Activated naive CD8-positive, alpha-beta T cell treated with anti-CD3 and anti-CD28 coated beads, Interleukin-2, amount 10 ng/mL, durations not matched to agents 7 days and 5 days (primary cell): ENCODE measurements around the gene PRSS56. TPM values are rescaled to one million over a fixed set of nuclear protein-coding genes. Genes with fewer than 3 reads are reported as not detected.
A peak's percentile ranks its signal among the peaks of the same experiment; 100 is the strongest.

Experiments
- ATAC-seq: fragments of 150-1000 bp; cut with Tn5 transposase; one replicate; pipeline ENCODE4 v1.10.0; 2021; ENCODE audit warnings: low read depth, moderate library complexity
- POLR2A ChIA-PET: fragments of 350-600 bp; sonication (Branson Sonifier 250); formaldehyde crosslinking; loops from one replicate; lab custom pipeline; 2021; ENCODE audit warnings: antibody characterized with exemption; lab: Charles Lee
- DNase-seq: peaks from one replicate; pipeline ENCODE4 v3.0.0; 2021
- H3K27ac Mint-ChIP-seq: one replicate; pipeline ENCODE4 v1.8.0; 2022; ENCODE audit warnings: mild to moderate bottlenecking, mixed read lengths
- H3K27me3 Mint-ChIP-seq: one replicate; pipeline ENCODE4 v1.8.0; 2022; ENCODE audit warnings: mild to moderate bottlenecking, moderate library complexity, mixed read lengths
- H3K36me3 Mint-ChIP-seq: one replicate; pipeline ENCODE4 v1.8.0; 2021; ENCODE audit warnings: mild to moderate bottlenecking, mixed read lengths
- H3K4me1 Mint-ChIP-seq: one replicate; pipeline ENCODE4 v1.8.0; 2021; ENCODE audit warnings: mixed read lengths
- H3K4me3 Mint-ChIP-seq: one replicate; pipeline ENCODE4 v1.8.0; 2022; ENCODE audit warnings: mild to moderate bottlenecking, moderate library complexity, mixed read lengths
- H3K9me3 Mint-ChIP-seq: one replicate; pipeline ENCODE4 v1.8.0; 2021; ENCODE audit warnings: mixed read lengths
- total RNA-seq, 2 experiments: library from RNA; stranded (reverse); gene quantifications; one replicate each; pipeline ENCODE4 v1.2.3, GENCODE V29; 2021

The PRSS56 gene
- total RNA-seq, 2 experiments from 2014 or later, result not detected

GRCh38 chr2:232502511-232502910 lies 17.7 kb upstream of the PRSS56 start:
- H3K4me3 Mint-ChIP-seq, result peak overlapping the region; percentile 74
- H3K4me1 Mint-ChIP-seq, result peaks cover 4% of the 10 kb centered on the region
- H3K27me3 Mint-ChIP-seq, result peaks cover 36% of the 10 kb centered on the region
- no peaks in the 10 kb centered on the region for H3K36me3 Mint-ChIP-seq
- POLR2A ChIA-PET, result no interaction called here
- ATAC-seq, result no peak
- no peaks in the 10 kb centered on the region for H3K9me3 Mint-ChIP-seq
- DNase-seq, result no peak
- no peak overlapping the region for H3K27ac Mint-ChIP-seq

GRCh38 chr2:232502911-232503808 lies 17.0 kb upstream of the PRSS56 start:
- no peak overlapping the region for H3K4me3 Mint-ChIP-seq

GRCh38 chr2:232503809-232504323 lies 16.3 kb upstream of the PRSS56 start:
- DNase-seq (no peak), ATAC-seq (no peak)
- Mint-ChIP-seq H3K36me3 (no peaks in the 10 kb centered on the region), H3K27ac (no peak overlapping the region), H3K27me3 (peaks cover 37% of the 10 kb centered on the region), H3K4me1 (peaks cover 4% of the 10 kb centered on the region), H3K4me3 (no peak overlapping the region), H3K9me3 (no peaks in the 10 kb centered on the region)
- POLR2A ChIA-PET, result no interaction called here

More at GRCh38 chr2:232502911-232503808, 17.0 kb upstream of the PRSS56 start:
- ATAC-seq (peak; percentile 49), DNase-seq (peak; percentile 55)
- POLR2A ChIA-PET, result no interaction called here
- peaks cover 4% of the 10 kb centered on the region for H3K4me1 Mint-ChIP-seq
- no peak overlapping the region for H3K27ac Mint-ChIP-seq
- no peaks in the 10 kb centered on the region for H3K9me3 Mint-ChIP-seq
- H3K36me3 Mint-ChIP-seq, result no peaks in the 10 kb centered on the region
- peaks cover 36% of the 10 kb centered on the region for H3K27me3 Mint-ChIP-seq

GRCh38 chr2:232504438-232504837 lies 15.8 kb upstream of the PRSS56 start:
- no peak for ATAC-seq
- Mint-ChIP-seq H3K4me1 (peaks cover 4% of the 10 kb centered on the region), H3K36me3 (no peaks in the 10 kb centered on the region), H3K27ac (no peak overlapping the region), H3K27me3 (peaks cover 37% of the 10 kb centered on the region), H3K4me3 (no peak overlapping the region), H3K9me3 (no peaks in the 10 kb centered on the region)
- POLR2A ChIA-PET, result no interaction called here
- no peak for DNase-seq

- Mint-ChIP-seq H3K36me3 (no peaks in the 10 kb centered on the region), H3K27me3 (peaks cover 35% of the 10 kb centered on the region)
Measured at GRCh38 chr2:232505856-232506255, 14.3 kb upstream of the PRSS56 start.

GRCh38 chr2:232506709-232507108 lies 13.5 kb upstream of the PRSS56 start:
- Mint-ChIP-seq H3K9me3 (no peaks in the 10 kb centered on the region), H3K4me3 (no peak overlapping the region), H3K27ac (no peak overlapping the region), H3K27me3 (peaks cover 32% of the 10 kb centered on the region), H3K4me1 (peaks cover 4% of the 10 kb centered on the region), H3K36me3 (no peaks in the 10 kb centered on the region)
- DNase-seq (no peak), ATAC-seq (no peak)
- POLR2A ChIA-PET, result no interaction called here

More at GRCh38 chr2:232505856-232506255, 14.3 kb upstream of the PRSS56 start:
- ATAC-seq (no peak), DNase-seq (no peak)
- H3K4me1 Mint-ChIP-seq, result peaks cover 4% of the 10 kb centered on the region
- no peaks in the 10 kb centered on the region for H3K9me3 Mint-ChIP-seq
- no peak overlapping the region for H3K4me3 Mint-ChIP-seq
- H3K27ac Mint-ChIP-seq, result no peak overlapping the region
- POLR2A ChIA-PET, result no interaction called here

GRCh38 chr2:232508251-232508650 lies 11.9 kb upstream of the PRSS56 start:
- POLR2A ChIA-PET, result no interaction called here
- H3K36me3 Mint-ChIP-seq, result no peaks in the 10 kb centered on the region

GRCh38 chr2:232511336-232511890 lies 8.8 kb upstream of the PRSS56 start:
- POLR2A ChIA-PET, result no interaction called here
- peaks cover 10% of the 10 kb centered on the region for H3K27me3 Mint-ChIP-seq
- no peaks in the 10 kb centered on the region for H3K36me3 Mint-ChIP-seq
- no peak overlapping the region for H3K4me3 Mint-ChIP-seq
- ATAC-seq (no peak), DNase-seq (no peak)
- H3K9me3 Mint-ChIP-seq, result no peaks in the 10 kb centered on the region
- H3K4me1 Mint-ChIP-seq, result no peaks in the 10 kb centered on the region
- H3K27ac Mint-ChIP-seq, result no peak overlapping the region

More at GRCh38 chr2:232508251-232508650, 11.9 kb upstream of the PRSS56 start:
- Mint-ChIP-seq H3K4me1 (no peaks in the 10 kb centered on the region), H3K27me3 (peaks cover 24% of the 10 kb centered on the region), H3K9me3 (no peaks in the 10 kb centered on the region), H3K27ac (no peak overlapping the region), H3K4me3 (no peak overlapping the region)
- ATAC-seq (no peak), DNase-seq (no peak)

GRCh38 chr2:232512602-232513001 lies 7.6 kb upstream of the PRSS56 start:
- H3K4me1 Mint-ChIP-seq, result no peaks in the 10 kb centered on the region
- H3K9me3 Mint-ChIP-seq, result no peaks in the 10 kb centered on the region
- no peak for ATAC-seq
- H3K4me3 Mint-ChIP-seq, result no peak overlapping the region
- H3K27me3 Mint-ChIP-seq, result peaks cover 10% of the 10 kb centered on the region
- no peak overlapping the region for H3K27ac Mint-ChIP-seq
- H3K36me3 Mint-ChIP-seq, result no peaks in the 10 kb centered on the region
- POLR2A ChIA-PET, result no interaction called here
- DNase-seq, result no peak

- H3K27ac Mint-ChIP-seq, result no peak overlapping the region
- no peaks in the 10 kb centered on the region for H3K4me1 Mint-ChIP-seq
- no peak for DNase-seq
- no peaks in the 10 kb centered on the region for H3K36me3 Mint-ChIP-seq
- POLR2A ChIA-PET, result no interaction called here
- peaks cover 10% of the 10 kb centered on the region for H3K27me3 Mint-ChIP-seq
- H3K4me3 Mint-ChIP-seq, result no peak overlapping the region
- no peak for ATAC-seq
- H3K9me3 Mint-ChIP-seq, result no peaks in the 10 kb centered on the region
Measured at GRCh38 chr2:232513353-232513752, 6.8 kb upstream of the PRSS56 start.

GRCh38 chr2:232515639-232516038 lies 4.5 kb upstream of the PRSS56 start:
- no peak for DNase-seq
- ATAC-seq, result no peak
- Mint-ChIP-seq H3K27me3 (peaks cover 13% of the 10 kb centered on the region), H3K9me3 (no peaks in the 10 kb centered on the region), H3K4me3 (no peak overlapping the region), H3K36me3 (no peaks in the 10 kb centered on the region), H3K27ac (no peak overlapping the region), H3K4me1 (no peaks in the 10 kb centered on the region)
- POLR2A ChIA-PET, result interaction anchor here (0.7 kb wide), 1 partner anchor 26 kb away, joined by 3 read pairs; no protein-coding TSS in a partner anchor

GRCh38 chr2:232516551-232516950 lies 3.6 kb upstream of the PRSS56 start:
- Mint-ChIP-seq H3K4me1 (peaks cover 2% of the 10 kb centered on the region), H3K9me3 (no peaks in the 10 kb centered on the region), H3K27ac (no peak overlapping the region), H3K4me3 (no peak overlapping the region), H3K36me3 (no peaks in the 10 kb centered on the region), H3K27me3 (peaks cover 19% of the 10 kb centered on the region)
- DNase-seq (no peak), ATAC-seq (no peak)
- POLR2A ChIA-PET, result interaction anchor here (0.7 kb wide), 1 partner anchor 25 kb away, joined by 3 read pairs; no protein-coding TSS in a partner anchor

- Mint-ChIP-seq H3K4me1 (peaks cover 2% of the 10 kb centered on the region), H3K4me3 (no peak overlapping the region), H3K9me3 (no peaks in the 10 kb centered on the region), H3K36me3 (no peaks in the 10 kb centered on the region), H3K27me3 (peaks cover 25% of the 10 kb centered on the region), H3K27ac (no peak overlapping the region)
- POLR2A ChIA-PET, result no interaction called here
- ATAC-seq (no peak), DNase-seq (no peak)
Measured at GRCh38 chr2:232518844-232519243, 1.3 kb upstream of the PRSS56 start.
